Dendritic cell treated with granulocyte-macrophage colony-stimulating factor and Interleukin-4, amounts not matched to agents 40 ng/mL and 50 ng/mL, for 4 days (primary cell): Measurements from ENCODE around the gene SLC52A3.

ENCODE experiments used
- H3K27ac Mint-ChIP-seq: one replicate; pipeline ENCODE4 v1.8.0; 2022; ENCODE audit warnings: mild to moderate bottlenecking, mixed read lengths
- H3K27me3 Mint-ChIP-seq: one replicate; pipeline ENCODE4 v1.8.0; 2022; ENCODE audit warnings: mild to moderate bottlenecking, mixed read lengths
- H3K36me3 Mint-ChIP-seq: one replicate; pipeline ENCODE4 v1.8.0; 2022; ENCODE audit warnings: low read depth, mixed read lengths
- H3K4me1 Mint-ChIP-seq: one replicate; pipeline ENCODE4 v1.8.0; 2022; ENCODE audit warnings: low read depth, mixed read lengths
- H3K4me3 Mint-ChIP-seq: one replicate; pipeline ENCODE4 v1.8.0; 2022; ENCODE audit warnings: mild to moderate bottlenecking, moderate library complexity, mixed read lengths
- H3K9me3 Mint-ChIP-seq: one replicate; pipeline ENCODE4 v1.8.0; 2022; ENCODE audit warnings: mixed read lengths
- intact Hi-C: fragments of 100-400 bp; cut with micrococcal nuclease; formaldehyde crosslinking; loops from one replicate; pipeline ENCODE4 v1.15.0; 2022

The SLC52A3 gene

GRCh38 chr20:710780-711450 is 57.4 kb downstream of the SLC52A3 start:
- peaks cover 24% of the 10 kb centered on the region for H3K9me3 Mint-ChIP-seq
- no peak overlapping the region for H3K27ac Mint-ChIP-seq
- intact Hi-C loops, result no loop called here
- no peak overlapping the region for H3K4me3 Mint-ChIP-seq
- H3K4me1 Mint-ChIP-seq, result no peaks in the 10 kb centered on the region
- H3K27me3 Mint-ChIP-seq, result peaks cover 44% of the 10 kb centered on the region
- H3K36me3 Mint-ChIP-seq, result peaks cover 18% of the 10 kb centered on the region
